Right cardiac atrium (tissue), 5 donors: Measurements from ENCODE around the gene PRKCH. TPM values are rescaled to one million over a fixed set of nuclear protein-coding genes. Genes with fewer than 3 reads are reported as not detected.
"Not testable (repeated sequence)": the region's sequence is repeated elsewhere in the genome, so short reads cannot be mapped to it uniquely, and the experiment has no call there.

Experiments
- ATAC-seq, 2 donors: fragments of 200-7000 bp; cut with Tn5 transposase; one replicate each; pipeline versions ENCODE4 v1.8.0 to v1.9.1; 2020; ENCODE audit warnings: moderate library complexity in 2 of 2, mild to moderate bottlenecking in 1 of 2
- DNase-seq, 3 donors: peaks; one replicate each; pipeline ENCODE4 v3.0.0-alpha.2; 2020
- H3K27ac ChIP-seq: one replicate; pipeline ENCODE4 v1.5.1; 2013; ENCODE audit warnings: mild to moderate bottlenecking, low read length, control low read depth, moderate library complexity
- H3K27me3 ChIP-seq: one replicate; pipeline ENCODE4 v1.6.1; 2013; ENCODE audit not compliant: control insufficient read depth, insufficient read depth
- H3K4me1 ChIP-seq: one replicate; pipeline ENCODE4 v1.6.1; 2013; ENCODE audit warnings: low read length; ENCODE audit not compliant: control insufficient read depth, insufficient read depth
- H3K4me3 ChIP-seq: one replicate; pipeline ENCODE4 v1.5.1; 2013; ENCODE audit warnings: low read length, control low read depth
- H3K9me3 ChIP-seq: one replicate; pipeline ENCODE4 v1.6.1; 2013; ENCODE audit warnings: low read length; ENCODE audit not compliant: control insufficient read depth
- WGBS: extraction: QIAGEN DNeasy Blood & Tissue Kit; methylation state at CpG from one replicate; pipeline ENCODE4 v1.1.7; 2013; 5-methylcytosine and 5-hydroxymethylcytosine counted together
- intact Hi-C, 4 donors: fragments of 100-400 bp; cut with DNase I; formaldehyde crosslinking; loops; one replicate each; pipeline versions ENCODE4 v1.11.0 to v1.14.0; 2022 to 2023
- polyA plus RNA-seq: library from polyadenylated mRNA; stranded (reverse); fragments of 200-250 nt; gene quantifications from one replicate; pipeline ENCODE4 v1.2.3, GENCODE V29; 2013
- total RNA-seq, 4 donors: library from RNA; stranded (reverse); fragmentation: NEBNext Ultra II Directional; extraction: Animal tissue kit (Norgen Biotek cat#: 25700); gene quantifications; one replicate each; pipeline ENCODE4 v1.2.1, GENCODE V29; 2021
- donor health status: healthy with polysubstance abuse.
- donor health status: DM: no; HTN: yes; CAD: no.
- donor health status: DM: no; HTN: no; CAD: no.
- donor health status: DM: no; HTN: yes; CAD: no; lungs with severe emphysema.
- donor health status: DM: yes; HTN: yes; CAD: no.

PRKCH gene
- total and polyA plus RNA-seq, 5 donors, result 11.9 to 31.3 (median 26.6) TPM

DNA sequence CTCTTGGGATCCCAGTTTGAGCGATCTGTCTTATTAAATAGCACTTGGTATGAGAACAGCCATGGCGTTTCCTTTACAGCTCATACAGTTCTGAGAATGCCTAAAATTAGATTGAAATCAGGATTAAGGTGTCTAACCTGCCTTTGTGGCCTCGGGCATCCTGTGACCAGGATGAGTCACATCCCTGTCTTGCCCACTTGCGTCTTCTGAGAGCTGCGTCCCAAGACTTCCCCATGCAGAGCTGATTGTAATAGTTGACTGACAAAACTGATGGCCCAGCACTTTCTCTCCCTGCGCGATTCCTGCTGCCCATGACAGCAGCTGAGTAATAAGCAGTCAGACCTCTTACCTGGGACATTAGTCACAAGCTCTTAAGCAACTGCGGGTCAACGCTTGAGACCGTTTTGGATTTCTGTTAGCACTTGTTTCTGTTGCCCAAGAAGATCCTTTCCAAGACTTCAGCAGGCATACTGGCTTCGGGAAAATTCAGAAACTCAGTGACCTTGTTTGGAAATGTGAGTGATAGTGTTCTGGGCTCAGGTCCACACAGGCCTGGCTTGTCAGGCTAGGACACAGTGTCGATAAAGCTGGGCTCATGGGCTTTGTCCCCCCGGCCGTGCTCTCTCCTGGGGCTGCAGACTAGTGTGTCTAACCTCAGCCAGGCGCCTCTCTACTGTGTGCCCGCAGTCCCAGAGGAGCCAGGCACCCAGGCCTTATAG, 204.1 kb downstream of the PRKCH start:
- peaks cover 23% of the 10 kb centered on the region for H3K4me1 ChIP-seq
- DNase-seq (peak; percentile 69 to 89 (median 84)), ATAC-seq (peak; percentile 78 to 90)
- peak overlapping the region; percentile 98 for H3K27ac ChIP-seq
- intact Hi-C loops, result loop anchor here in 2 of 4 donors (5.0 to 10.0 kb wide), 2 partner anchors 51 to 53 kb away; no protein-coding TSS in a partner anchor
- 35% methylated on average over 16 of the region's 16 CpGs for WGBS
- no peak overlapping the region for H3K4me3 ChIP-seq
- no peaks in the 10 kb centered on the region for H3K9me3 ChIP-seq
- H3K27me3 ChIP-seq, result no peaks in the 10 kb centered on the region

DNA sequence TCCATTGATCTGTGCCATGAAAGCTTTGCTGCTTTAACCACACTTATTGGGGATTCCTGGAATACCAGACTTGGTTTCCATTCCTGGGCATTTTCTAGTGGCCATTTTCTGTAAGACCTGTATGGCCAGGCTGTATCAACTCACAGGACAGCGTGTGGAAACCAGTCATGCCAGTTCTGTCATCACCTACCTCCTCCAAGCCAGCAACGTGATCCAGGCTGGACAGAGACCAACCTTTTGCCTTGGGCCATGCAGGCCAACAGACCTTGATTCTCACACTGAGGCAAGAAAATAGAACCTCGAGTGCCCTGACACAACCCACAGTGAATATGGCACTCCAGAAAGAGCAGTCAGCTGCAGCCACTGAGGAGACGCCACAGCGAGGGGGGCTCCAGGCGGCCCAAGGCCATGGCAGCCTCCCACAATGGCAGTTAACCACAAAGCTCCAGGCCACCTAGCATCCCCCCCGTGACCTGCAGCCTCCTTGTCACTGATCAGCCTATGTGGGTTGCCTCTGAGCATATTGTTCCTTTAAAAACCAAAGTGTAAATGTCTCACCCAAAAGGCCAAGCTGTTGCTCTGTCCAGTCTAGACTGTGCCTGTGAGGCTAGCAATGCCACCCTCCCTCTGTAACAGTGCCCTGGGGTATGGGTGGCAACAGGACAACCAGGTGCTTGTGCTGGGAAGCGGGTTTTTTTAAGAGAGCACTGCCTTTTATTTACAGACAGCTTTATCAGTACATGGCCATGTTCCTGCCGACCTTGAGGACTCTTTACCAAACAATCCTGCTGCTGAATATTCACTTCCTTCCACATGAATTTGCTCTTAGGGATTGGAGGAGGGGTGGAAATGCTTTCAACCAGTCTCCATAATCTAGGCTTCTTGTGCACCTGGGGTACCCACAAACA, 205.3 kb downstream of the PRKCH start:
- 56% methylated on average over 9 of the region's 9 CpGs for WGBS
- Histone ChIP-seq H3K27ac (peak overlapping the region; percentile 98), H3K27me3 (no peaks in the 10 kb centered on the region), H3K9me3 (no peaks in the 10 kb centered on the region), H3K4me3 (no peak overlapping the region), H3K4me1 (peaks cover 25% of the 10 kb centered on the region)
- intact Hi-C loops, result loop anchor here in 2 of 4 donors (5.0 to 10.0 kb wide), 2 partner anchors 52 to 54 kb away; no protein-coding TSS in a partner anchor
- DNase-seq (peak in 2 of 3 donors; percentile 70), ATAC-seq (peak; percentile 28 to 73)

DNA sequence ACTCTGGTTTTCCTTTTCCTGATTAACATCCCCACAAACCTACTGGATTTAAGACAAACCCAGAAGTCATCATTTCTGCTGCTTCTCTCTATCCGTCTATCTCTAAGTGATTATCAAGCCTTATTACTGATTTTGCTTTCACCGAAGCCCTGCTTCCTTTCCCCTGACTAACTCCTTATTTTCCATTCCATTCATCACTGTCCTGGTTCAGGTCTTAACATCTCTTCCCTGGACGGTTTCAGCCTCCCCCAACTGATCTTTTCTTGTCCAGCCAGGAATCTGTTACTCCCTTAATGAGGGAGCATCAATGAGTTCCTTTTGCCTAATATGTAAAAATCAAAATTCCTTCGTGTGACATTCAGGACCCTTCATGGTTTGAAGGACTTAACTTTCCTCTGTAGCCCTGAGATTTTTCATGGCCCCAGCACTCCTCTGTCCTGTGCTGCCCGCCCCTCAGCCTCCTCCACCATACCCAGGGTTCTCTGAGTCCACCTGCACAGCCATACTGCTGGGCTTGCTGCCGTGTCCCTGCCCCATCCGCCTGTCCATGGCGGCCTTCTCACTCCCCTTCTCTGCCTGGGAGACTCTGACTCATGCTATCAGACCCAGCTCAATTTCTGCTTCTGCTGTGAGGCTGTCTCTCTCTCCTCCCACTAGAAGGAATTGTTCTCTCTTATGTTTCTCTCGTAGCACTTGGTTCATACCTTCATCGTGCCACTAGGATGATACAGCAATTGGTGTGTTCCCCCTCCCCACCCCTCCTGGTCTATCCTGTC, 206.1 kb downstream of the PRKCH start:
- intact Hi-C loops, result loop anchor here in 2 of 4 donors (5.0 to 10.0 kb wide), 2 partner anchors 53 to 55 kb away; no protein-coding TSS in a partner anchor
- ATAC-seq (peak in 1 of 2 donors; percentile 49), DNase-seq (peak; percentile 36 to 57 (median 55))
- Histone ChIP-seq H3K4me1 (peaks cover 27% of the 10 kb centered on the region), H3K4me3 (no peak overlapping the region), H3K9me3 (no peaks in the 10 kb centered on the region), H3K27me3 (no peaks in the 10 kb centered on the region), H3K27ac (peak overlapping the region; percentile 98)
- WGBS, result 44% methylated on average over 10 of the region's 10 CpGs

DNA sequence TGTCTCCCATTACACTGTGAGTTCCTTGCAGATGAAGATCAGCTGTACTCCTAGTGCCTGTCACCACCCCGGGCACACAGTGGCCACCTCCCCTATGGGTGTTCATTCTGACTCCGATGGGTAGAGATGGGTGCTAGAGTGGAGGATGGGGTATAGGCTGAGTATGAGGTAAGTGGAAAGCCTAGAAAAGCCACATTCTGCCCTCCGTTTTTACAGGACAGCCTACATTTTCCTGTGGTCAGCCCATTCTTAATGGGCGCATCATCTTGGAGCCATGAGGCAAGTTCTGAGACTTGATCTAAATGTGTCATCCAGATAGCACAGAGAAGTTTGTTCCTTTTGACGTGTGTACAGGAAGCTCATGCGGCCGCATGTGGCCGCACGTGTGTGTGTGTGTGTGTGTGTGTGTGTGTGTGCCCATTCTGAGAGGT, 207.2 kb downstream of the PRKCH start:
- Histone ChIP-seq H3K4me3 (no peak overlapping the region), H3K27ac (no peak overlapping the region), H3K4me1 (peaks cover 31% of the 10 kb centered on the region), H3K9me3 (no peaks in the 10 kb centered on the region), H3K27me3 (no peaks in the 10 kb centered on the region)
- DNase-seq, result no peak
- intact Hi-C loops, result loop anchor here in 2 of 4 donors (5.0 to 10.0 kb wide), 2 partner anchors 54 to 56 kb away; no protein-coding TSS in a partner anchor
- WGBS, result 72% methylated on average over 9 of the region's 9 CpGs
- no peak for ATAC-seq

DNA sequence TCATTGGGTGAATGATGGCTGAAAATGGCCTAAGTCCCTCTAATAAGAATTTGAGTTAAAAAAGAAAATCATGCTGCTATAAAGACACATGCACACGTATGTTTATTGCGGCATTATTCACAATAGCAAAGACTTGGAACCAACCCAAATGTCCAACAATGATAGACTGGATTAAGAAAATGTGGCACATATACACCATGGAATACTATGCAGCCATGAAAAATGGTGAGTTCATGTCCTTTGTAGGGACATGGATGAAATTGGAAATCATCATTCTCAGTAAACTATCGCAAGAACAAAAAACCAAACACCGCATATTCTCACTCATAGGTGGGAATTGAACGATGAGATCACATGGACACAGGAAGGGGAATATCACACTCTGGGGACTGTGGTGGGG, 208.0 kb downstream of the PRKCH start:
- not testable (repeated sequence) for H3K27ac ChIP-seq, ATAC-seq, H3K4me3 ChIP-seq, H3K9me3 ChIP-seq, DNase-seq, H3K27me3 ChIP-seq
- WGBS, result over 99% methylated on average over 3 of the region's 5 CpGs
- H3K4me1 ChIP-seq, result peaks cover 29% of the 10 kb centered on the region
- intact Hi-C loops, result loop anchor here in 2 of 4 donors (5.0 to 10.0 kb wide), 2 partner anchors 55 to 57 kb away; no protein-coding TSS in a partner anchor

DNA sequence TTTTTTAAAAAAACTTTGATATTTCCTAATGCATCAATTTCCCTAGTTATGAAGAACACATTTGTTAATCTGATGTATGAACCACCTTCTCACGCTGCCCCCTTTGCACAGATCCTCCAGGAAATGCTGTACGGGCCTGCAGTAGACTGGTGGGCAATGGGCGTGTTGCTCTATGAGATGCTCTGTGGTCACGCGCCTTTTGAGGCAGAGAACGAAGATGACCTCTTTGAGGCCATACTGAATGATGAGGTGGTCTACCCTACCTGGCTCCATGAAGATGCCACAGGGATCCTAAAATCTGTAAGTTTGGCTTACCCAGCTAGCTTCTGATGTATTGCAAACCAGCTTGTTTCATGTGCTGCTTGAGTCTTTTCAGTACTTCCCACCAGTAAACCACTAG, 208.9 kb downstream of the PRKCH start:
- intact Hi-C loops, result no loop called here
- Histone ChIP-seq H3K27me3 (no peaks in the 10 kb centered on the region), H3K4me3 (no peak overlapping the region), H3K27ac (no peak overlapping the region), H3K9me3 (no peaks in the 10 kb centered on the region), H3K4me1 (peaks cover 24% of the 10 kb centered on the region)
- DNase-seq, result no peak
- ATAC-seq, result no peak
- WGBS, result 91% methylated on average over 6 of the region's 6 CpGs

DNA sequence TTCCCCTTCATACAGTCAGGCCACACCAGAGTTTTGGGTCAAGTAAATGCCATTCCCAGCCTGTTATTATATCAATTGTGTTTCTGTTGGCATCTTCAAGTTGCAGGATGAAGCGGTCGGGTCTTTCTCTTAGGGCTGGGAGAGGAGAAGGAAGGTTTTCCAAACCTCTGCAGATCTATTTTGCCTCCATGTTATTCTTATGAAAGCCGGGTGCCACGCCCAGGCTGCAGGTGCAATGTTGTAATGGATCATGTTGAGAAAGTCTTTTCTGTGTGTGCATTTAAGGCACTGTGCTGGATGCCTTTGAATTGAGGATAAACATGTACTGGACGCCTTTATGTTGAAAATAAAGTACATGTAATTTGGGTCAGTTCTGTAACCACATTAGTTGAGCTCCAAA, 209.5 kb downstream of the PRKCH start:
- intact Hi-C loops, result no loop called here
- no peak overlapping the region for H3K27ac ChIP-seq
- WGBS, result 93% methylated on average over 5 of the region's 5 CpGs

DNA sequence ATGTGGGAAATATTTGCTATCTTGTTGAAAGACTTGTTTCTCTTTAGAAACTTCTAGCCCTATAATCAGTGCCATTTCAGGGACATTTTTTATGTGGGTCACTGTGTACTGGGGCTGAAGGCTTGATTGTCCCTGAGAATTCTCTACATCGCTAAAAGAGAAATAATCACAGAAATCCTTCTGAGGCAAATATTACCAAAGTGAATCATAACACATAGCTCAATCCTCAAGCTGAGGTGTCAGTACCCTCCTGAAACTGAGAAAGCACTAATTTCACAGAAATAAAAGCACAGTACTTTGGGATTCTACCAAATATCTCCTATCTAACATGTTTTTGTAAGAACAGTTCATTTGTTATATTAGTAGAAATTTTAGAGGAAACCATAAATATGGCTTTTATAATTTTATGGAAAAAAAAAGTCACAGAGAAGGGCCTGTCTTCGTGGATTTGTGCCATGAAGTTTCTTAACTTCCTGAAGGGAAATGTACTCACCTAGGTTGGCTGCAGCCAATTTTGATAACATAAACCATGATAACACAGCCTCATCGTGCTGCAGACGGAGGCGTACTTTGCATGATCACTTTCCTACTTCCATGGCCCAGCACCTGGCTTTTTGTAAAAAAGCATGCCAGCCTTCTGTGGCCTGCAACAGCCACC, 210.2 kb downstream of the PRKCH start:
- Histone ChIP-seq H3K27ac (peak overlapping the region; percentile 7), H3K9me3 (no peaks in the 10 kb centered on the region), H3K27me3 (no peaks in the 10 kb centered on the region), H3K4me3 (no peak overlapping the region), H3K4me1 (peaks cover 13% of the 10 kb centered on the region)
- intact Hi-C loops, result no loop called here
- ATAC-seq (peak in 1 of 2 donors; percentile 34), DNase-seq (no peak)
- WGBS, result 45% methylated on average over 5 of the region's 5 CpGs

More for the DNA sequence above, 209.5 kb downstream of the PRKCH start:
- Histone ChIP-seq H3K4me3 (no peak overlapping the region), H3K4me1 (peaks cover 18% of the 10 kb centered on the region), H3K9me3 (no peaks in the 10 kb centered on the region), H3K27me3 (no peaks in the 10 kb centered on the region)
- DNase-seq (no peak), ATAC-seq (no peak)

DNA sequence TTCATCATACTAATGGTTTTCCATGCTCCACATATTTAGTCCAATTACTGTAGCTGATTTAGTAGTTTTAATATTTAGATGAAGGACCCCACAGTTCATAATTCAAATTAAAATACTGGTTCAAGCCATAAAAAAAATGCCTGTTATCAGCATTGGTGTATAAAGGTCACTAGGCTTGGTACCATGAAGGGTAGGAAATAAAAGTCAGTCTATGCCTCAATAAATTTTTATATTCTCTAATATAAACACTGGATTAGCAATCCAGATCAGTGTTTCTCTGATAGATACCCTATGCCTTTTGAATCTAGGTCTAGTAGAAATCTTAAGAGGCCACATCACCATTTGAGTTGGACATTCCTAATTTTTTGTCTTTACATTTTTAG, 210.7 kb downstream of the PRKCH start:
- Histone ChIP-seq H3K27me3 (no peaks in the 10 kb centered on the region), H3K4me3 (no peak overlapping the region), H3K4me1 (peaks cover 9% of the 10 kb centered on the region), H3K9me3 (no peaks in the 10 kb centered on the region), H3K27ac (no peak overlapping the region)
- ATAC-seq (no peak), DNase-seq (no peak)
- intact Hi-C loops, result no loop called here

DNA sequence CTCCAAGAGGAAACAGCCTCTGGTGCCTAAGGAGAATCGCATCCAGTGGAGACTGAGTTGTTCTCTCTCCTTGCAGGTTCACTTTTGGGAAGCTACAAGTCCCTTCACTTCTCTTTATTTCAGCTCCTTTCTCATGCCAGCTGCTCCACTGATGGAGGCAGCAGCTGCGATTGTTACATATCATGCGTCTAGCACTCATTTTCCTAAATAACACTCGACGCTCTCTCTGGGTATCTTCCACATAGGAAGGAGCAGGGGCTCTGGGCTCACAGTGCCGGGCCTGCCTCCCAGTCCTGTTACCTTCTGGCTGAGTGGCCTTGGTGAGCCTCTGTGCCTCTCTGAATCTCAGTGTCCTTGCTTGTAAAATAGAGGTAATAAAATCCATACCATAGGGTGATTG, 211.4 kb downstream of the PRKCH start:
- Histone ChIP-seq H3K27ac (no peak overlapping the region), H3K27me3 (no peaks in the 10 kb centered on the region), H3K9me3 (no peaks in the 10 kb centered on the region), H3K4me3 (no peak overlapping the region), H3K4me1 (peaks cover 13% of the 10 kb centered on the region)
- WGBS, result 53% methylated on average over 6 of the region's 6 CpGs
- intact Hi-C loops, result no loop called here
- ATAC-seq, result no peak
- DNase-seq, result no peak
